ENCODE data around the gene MSRB2. TPM values are rescaled to one million over a fixed set of nuclear protein-coding genes. Genes with fewer than 3 reads are reported as not detected.
A peak's percentile ranks its signal among the peaks of the same experiment; 100 is the strongest.

MSRB2 gene
- total RNA-seq, 1 donor from 2014 or later = 20.4 TPM

- FAIRE-seq (no peak), DNase-seq (ENCODE audit: low spot score in 2 of 2) (no peak)
Measured at GRCh38 chr10:23157239-23157681, 61.9 kb downstream of the MSRB2 start.

GRCh38 chr10:23157691-23158369 is 62.5 kb downstream of the MSRB2 start:
- DNase-seq (ENCODE audit: low spot score in 2 of 2) = peak in 1 of 2 donors; percentile 45
- FAIRE-seq = no peak

- no peak for FAIRE-seq
- DNase-seq (ENCODE audit: low spot score in 2 of 2) = peak; percentile 62 to 75
Measured at GRCh38 chr10:23158370-23158769, 63.0 kb downstream of the MSRB2 start.

- DNase-seq (ENCODE audit: low spot score in 2 of 2) (no peak), FAIRE-seq (no peak)
Measured at GRCh38 chr10:23171232-23171876, 76.0 kb downstream of the MSRB2 start.

Small RNA genes within 50 kb of the gene (small RNA-seq; reads per million reads assigned to genes)
- gene RF00561 = not detected

Other genes starting within 250 kb of the MSRB2 start
- gene ARMC3, start 167.5 kb upstream of the MSRB2 start, total RNA-seq = 3.3 TPM
- gene PTF1A, start 96.7 kb downstream of the MSRB2 start, total RNA-seq = 0.41 TPM
- 0.41 TPM for gene C10orf67, start 249.2 kb downstream of the MSRB2 start, total RNA-seq

All from frontal cortex (tissue), 4 donors.